GM21515 (cell line): ENCODE data around the gene ZNF17.

ENCODE experiments used
- ATAC-seq: cut with Tn5 transposase; IDR thresholded peaks from one replicate; pipeline ENCODE4 v1.9.1; 2021; ENCODE audit not compliant: unreplicated experiment

Gene ZNF17

DNA sequence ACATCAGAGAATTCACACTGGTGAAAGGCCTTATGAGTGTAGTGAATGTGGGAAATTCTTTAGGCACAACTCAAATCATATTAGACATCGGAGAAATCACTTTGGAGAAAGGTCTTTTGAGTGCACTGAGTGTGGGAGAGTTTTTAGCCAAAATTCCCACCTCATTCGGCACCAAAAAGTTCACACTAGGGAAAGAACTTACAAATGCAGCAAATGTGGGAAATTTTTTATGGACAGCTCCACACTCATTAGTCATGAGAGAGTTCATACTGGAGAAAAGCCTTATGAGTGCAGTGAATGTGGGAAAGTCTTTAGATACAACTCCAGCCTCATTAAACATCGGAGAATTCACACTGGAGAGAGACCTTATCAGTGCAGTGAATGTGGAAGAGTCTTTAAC, 10.1 kb downstream of the ZNF17 start:
- ATAC-seq, result no peak

DNA sequence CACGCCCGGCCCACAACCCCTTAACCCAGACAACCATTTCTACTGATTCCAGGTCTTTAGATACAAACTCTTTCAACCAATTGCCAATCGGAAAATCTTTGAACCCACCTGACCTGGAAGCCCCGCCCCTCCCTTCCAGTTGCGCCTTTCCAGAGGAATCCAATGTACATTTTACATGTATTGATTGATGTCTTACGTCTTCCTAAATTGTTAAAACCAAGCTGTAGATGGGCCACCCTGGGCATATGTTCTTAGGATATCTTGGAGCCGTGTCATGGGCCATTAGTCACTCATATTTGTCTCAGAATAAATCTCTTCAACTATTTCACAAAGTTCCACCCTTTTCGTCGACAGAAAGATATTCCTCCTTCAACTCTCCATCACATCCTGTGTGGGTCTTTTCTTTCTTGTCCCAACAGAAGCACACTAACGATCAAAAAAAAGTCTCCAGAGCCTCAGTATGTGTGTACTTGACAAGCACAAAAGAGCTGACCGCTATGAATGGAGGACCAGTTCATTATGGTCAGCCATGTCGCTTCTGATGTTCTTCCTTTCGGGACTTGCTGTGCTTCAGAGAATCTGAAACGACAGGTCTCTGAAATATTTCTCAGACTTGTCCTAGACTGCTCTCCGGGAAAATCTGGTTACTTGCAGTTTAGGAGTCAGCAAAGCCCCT, 23.6 kb downstream of the ZNF17 start:
- peak; percentile 20 for ATAC-seq

DNA sequence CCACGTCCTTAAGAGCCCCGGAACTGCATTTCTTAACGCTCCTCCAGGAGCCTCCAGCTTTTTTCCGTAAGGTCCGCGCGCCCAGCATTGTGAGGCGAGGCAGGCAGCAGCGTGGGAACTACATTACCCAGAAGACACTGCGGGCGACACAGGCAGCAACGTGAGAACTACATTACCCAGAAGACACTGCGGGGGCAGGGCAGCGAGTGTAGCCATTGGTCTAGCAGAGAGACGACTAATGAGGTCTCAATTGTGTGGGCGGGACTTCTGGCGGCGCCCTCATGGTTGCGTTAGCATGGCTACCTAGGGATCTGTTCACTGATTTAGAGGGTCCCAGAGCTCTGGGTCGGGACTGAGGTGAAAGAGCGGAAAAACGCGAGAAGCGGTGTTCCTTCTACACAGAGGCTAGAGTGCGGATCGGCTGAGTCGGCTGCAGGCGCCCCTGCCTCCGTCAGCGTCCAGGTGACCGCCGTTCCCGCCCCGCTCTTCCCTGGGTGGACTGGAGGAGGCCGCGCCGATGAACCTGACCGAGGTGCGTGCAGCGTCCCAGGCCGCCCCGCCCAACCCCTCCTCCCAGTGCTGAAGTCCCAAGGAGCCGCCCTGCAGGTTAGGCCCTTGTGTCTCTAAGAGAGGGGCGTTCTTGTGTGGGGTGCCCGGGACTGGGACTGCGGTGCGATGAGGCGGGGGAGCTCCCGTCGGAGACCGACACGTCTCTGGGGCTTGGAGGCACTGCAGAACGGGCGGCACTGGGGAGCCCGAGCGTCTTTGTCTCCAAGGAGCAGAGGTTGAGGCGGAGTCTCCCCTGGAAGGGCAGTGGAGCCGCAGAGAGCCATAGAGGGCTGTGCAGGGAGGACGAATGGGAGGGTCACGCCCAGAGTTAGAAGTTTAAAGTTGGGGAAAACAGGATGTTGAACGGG, 24.4 kb downstream of the ZNF17 start, which contains the start of gene ZNF749:
Gene ZNF749, plus strand, starts transcription at position 264 of the 917 bp plus-strand sequence. Its CDS starts 254 bp downstream, at position 518.
- peak; percentile 95 for ATAC-seq

DNA sequence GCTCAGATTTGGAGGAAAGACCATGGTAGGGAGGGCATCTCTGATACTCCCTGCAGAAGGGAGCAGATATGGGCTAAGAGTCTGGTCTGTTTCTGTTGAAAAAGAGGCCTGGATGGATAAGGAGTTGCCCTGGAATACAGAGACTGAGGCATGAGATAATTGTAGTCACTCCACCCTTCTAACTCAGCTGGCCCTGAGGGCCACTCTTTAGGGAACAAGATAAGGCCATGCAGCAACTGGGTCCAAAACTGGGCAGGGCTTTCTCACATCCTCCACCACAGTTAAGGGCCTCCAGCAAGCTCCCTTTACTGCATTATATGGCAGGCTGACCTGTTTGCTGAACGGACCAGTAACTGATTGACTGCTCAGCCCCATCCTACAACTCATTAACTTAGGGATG, 25.5 kb downstream of the ZNF17 start:
- no peak for ATAC-seq

DNA sequence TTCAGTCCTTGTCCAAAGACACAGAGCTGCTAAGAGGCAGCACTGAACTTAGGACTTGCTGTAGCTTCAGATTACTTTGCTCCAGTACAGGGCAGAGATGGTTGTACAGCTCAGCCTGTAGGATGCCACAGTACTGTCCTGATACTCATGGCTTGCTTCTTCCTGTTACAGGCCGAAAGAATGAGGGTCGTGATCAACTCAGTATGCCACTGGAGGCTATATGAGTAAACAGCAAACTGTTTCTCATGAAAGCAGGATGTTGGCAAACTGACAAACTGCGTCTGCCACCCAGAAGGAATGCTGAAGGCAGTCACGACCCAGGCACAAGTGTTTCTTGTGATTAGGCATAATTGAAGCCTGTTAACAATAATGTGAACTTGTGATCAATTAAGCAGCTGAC, 27.0 kb downstream of the ZNF17 start:
- no peak for ATAC-seq

DNA sequence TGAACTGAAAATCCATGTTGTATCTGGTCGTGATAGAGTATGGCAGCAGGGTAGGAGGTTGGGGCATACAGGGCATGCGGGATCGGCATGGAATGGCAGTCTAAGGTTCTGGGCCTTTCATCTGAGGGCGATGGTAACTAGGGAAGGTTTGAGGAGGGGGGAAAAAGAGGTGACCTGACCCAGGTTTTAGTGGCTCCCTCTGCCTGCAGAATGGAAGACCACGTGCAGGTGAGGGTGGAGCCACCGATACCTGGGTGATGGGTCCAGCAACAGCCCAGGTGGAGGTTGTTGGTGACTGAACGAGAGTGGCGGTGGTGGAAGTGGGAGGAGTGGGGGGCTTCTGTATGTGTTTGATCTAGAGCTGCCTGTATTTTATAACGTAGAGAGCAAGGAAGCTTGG, 28.0 kb downstream of the ZNF17 start:
- no peak for ATAC-seq

DNA sequence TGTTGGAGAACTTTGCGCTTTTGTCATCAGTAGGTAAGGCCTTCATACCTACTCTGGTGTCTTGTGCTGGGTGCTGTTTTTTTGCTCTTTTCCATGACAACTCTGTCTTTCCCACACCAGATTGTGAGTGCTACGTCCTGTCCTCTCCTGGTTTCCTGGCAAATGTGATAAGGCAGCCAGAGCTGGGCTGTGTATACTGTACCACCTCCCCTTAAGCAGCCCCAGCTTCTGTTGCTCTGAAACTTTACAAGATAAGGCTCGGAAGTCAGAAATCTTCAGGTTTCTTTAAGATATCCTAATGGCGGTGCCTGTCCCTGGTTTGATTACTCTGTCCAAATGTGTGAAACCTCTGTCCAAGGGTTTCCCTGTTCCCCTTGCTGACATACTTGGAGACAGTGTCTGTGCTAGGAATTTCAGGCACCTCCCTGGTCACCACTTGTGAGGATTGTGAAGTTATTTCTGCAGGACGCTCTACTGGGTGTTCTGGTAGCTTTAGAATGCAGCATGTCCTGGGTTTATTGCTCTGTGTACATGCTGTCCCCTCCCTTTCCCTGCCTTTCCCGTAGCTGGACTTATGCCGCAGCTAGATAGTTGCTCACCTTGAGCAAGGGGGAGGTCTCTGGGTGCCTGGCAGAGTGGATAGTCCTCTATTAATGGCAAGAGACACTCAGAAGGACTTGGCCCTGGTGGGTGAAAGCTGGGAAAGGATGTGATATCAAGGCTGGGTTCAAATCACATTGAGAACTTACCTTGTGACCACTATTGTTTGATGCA, 31.2 kb downstream of the ZNF17 start:
- no peak for ATAC-seq

DNA sequence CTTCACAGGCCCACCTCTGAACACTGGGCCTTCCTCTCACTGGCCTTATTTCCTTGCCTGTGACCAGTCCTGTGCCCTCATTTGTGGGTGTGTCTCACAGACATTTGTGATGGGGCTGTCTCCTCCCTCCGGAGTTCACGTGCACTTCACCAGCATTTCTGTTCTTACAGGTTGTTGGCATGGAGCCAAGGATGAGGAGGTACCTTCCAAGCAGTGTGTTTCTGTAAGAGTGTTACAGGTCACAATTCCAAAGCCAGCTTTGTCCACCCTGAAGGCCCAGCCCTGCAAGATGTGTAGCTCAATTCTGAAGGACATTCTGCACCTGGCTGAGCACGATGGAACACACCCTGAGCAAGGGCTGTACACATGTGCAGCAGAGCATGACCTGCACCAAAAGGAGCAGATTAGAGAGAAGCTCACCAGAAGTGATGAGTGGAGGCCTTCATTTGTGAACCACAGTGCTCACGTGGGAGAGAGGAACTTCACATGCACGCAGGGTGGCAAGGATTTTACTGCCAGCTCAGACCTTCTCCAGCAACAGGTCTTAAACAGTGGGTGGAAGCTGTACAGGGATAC, 32.2 kb downstream of the ZNF17 start:
- no peak for ATAC-seq

DNA sequence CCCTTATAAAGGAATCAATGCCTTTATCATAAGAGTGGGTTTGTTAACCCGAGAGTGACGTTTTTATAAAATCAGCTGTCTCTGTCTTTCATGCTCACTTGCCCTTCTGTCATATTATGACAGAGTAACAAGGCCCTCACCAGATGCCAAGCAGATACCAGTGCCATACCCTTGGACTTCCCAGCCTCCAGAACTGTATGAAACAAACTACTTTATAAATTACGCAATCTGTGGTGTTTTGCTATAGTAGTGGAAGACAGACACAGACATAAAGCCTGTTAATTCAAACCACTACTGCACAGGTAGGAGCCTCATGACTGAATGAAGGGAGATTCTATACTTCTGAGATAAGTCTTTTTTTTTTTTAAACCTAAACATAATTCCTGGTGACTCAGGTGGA, 41.3 kb downstream of the ZNF17 start:
- ATAC-seq, result no peak

DNA sequence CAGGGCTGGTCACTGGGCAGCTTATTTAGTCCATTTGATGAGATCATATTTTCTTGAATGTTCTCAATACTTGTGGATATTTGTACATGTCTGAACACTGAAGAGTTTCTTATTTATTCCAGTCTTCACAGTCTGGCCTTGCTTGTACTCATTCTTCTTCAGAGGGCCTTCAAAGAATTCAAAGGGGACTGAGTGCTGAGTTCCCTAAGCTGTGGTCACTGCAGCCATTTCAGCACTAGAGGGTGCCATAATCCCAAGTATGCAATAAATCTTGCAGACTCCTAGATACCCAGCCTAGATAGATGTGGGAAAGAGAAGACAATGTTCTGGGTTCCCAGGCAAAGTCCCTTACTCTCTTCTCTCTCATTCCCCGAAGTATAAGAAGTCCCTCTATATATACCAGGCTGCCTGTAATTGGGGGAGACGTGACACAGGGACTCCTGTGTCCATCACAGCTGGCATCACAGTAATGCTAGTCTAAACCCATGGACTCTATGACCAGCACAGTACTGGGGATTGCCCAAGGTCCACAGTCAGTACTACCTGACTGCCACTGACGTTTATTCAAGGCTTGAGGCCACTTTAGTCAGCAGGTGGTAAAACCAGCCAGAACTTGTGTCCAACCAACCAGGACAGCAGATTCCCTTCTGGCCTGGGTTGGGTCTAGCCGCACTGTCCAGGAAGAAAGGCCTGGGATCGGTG, 54.9 kb downstream of the ZNF17 start:
- no peak for ATAC-seq

DNA sequence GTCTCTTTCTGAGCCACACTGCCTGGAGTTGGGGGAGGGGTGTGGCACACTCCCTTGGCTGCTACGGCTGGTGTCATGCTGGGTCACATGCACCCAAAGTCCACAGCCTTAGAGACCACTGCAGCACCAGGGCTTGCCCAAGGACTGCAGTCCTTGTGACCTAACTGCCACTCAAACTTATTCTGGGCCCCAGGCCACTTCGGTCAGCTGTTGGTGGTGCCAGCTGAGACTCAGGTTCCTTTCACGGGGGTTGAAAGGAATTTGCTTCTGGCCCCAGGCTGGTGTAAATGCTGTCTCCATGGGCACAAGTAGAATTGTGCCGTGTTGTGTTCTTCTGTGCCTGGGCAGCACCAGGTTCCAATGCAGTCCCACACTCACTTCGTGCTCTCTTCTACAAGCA, 55.5 kb downstream of the ZNF17 start:
- no peak for ATAC-seq
